CD1c-positive myeloid dendritic cell (primary cell): ENCODE data around the gene DACT3.
"Not testable (repeated sequence)": the region's sequence is repeated elsewhere in the genome, so short reads cannot be mapped to it uniquely, and the experiment has no call there.

Source experiments
- DNase-seq: peaks from one replicate; pipeline ENCODE4 v3.0.0-alpha.2; 2016; ENCODE audit errors: extremely low spot score

The DACT3 gene

GRCh38 chr19:46634045-46634655 is 26.8 kb downstream of the DACT3 start:
- peak; percentile 90 for DNase-seq

GRCh38 chr19:46633130-46633529 is 27.9 kb downstream of the DACT3 start:
- no peak for DNase-seq

GRCh38 chr19:46631481-46631880 is 29.5 kb downstream of the DACT3 start:
- DNase-seq = no peak

DNA sequence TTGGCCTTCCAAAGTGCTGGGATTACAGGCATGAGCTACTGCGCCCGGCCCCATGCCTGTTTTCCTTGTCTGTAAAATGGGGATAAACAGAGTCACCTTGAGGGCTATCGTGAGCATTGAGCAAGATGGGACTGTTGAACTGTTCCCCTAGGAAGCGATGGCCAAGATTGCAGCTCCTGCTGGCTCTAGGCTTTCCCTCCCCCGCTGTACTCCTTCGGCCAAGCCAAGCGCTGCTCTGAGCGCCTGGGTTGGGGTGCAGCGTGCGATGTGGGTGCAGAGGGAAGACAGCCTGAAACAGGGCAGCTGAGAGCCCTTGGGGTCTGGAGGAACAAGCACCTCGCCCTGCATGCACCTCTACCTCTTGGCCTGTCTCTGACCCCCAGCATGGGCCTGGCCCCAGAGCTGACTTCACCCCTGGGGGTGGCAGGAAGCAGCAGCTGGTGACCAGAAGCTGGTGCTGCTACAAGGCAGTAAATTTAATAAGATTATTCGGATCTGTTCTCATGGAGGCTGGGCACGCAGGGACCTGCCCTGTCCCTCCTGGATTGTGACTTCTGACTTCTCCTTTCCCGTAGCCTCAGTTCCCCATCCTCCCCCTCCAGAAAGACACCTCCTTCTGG is 30.3 kb downstream of the DACT3 start:
- DNase-seq = no peak

DNA sequence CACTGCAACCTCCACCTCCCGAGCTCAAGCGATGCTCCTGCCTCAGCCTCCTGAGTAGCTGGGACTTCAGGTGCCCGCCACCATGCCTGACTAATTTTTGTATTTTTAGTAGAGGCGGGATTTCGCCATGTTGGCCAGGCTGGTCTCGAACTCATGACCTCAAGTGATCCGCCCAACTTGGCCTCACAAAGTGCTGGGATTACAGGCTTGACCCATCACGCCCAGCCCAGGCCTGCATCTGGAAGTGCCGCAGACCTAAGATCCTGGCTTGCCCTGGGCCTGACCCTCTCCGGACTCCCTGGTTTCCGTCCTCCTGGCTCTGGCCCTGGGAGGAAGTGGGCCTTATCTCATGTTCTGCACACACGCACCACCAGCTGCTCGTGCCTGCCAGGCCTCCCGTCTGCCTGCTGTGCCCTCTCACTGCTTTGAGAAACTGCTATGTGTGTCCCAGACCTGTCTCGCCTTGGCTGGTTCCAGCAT is 31.4 kb downstream of the DACT3 start:
- peak; percentile 58 for DNase-seq

- DNase-seq = not testable (repeated sequence)
Observed at GRCh38 chr19:46628970-46629369, 32.0 kb downstream of the DACT3 start.

GRCh38 chr19:46626446-46626845 is 34.5 kb downstream of the DACT3 start:
- DNase-seq = peak; percentile 56

GRCh38 chr19:46625731-46626130 is 35.3 kb downstream of the DACT3 start:
- no peak for DNase-seq

- no peak for DNase-seq
Observed at GRCh38 chr19:46624958-46625661, 35.9 kb downstream of the DACT3 start, which contains the start of gene PTGIR. PTGIR (minus strand) TSS chr19:46625089; CDS start chr19:46624225, 864 bp downstream.

DNA sequence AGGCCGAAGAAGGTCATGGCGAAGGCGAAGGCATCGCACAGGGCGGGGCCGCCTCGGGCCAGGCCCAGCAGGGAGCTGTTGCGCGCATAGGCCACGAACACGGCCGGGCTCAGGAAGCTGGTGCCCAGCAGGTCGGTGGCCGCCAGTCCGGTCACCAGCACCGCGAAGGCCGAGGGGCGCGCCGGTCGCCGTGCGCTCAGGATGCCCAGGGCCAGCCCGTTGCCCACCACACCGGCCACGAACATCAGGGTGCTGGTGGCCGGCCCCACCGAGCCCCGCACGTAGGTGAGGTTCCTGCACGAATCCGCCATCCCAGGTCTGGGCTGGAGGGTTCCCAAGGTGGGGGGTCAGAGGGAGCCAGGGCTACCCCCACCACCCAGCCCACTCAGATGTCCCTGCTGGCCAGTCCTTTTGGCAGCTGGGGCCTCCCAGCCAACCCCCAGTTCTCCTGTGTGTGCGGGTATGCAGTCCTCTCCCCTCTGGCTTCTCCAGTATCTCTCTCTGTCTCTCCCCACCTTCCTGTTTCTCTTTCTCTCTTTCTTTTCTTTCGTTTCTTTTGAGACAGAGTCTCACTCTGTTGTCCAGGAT is 37.0 kb downstream of the DACT3 start:
- DNase-seq = no peak

GRCh38 chr19:46622118-46622446 is 38.9 kb downstream of the DACT3 start:
- no peak for DNase-seq

DNA sequence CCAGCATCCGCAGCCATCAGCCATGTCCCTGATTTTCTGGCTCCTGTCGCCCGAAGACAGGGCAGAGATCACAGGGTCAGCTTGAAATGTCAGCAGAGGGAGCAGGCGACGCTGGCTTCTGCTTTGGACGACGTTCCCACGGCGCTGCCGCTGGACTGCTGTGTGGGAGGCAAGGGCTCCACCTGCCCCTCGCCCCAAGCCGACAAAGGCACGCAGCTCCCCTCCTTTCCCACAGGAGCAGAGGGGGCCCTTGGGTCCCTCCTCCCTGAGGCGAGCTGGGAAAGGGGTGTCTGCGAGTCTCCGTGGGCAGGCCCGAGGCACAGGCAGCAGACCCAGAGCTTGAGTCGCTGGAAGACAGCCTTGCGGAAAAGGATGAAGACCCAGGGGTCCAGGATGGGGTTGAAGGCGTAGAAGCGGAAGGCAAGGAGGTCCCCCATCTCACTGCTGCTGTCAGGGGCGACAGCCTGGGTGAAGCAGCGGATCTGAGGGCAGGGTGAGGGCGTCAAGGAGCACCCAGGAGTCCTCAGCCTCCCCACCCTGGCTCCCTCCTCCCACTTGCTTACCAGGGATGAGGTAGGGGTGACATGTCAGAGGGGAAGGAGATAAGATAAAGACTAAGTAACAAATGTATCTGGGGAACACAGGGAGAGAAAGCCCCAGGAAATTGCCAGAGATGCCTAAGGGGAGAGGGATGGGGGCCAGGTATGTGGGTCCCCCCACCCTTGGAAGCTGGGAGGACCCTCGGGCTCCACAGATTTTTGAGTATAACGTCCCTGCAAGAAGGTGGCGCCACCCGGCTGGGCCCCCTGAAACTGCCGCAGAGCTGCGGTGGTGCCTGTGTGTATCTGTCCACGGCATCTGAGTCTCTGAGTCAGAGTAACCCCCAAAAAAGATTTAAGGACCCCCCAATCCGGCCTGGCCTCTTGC is 39.5 kb downstream of the DACT3 start:
- no peak for DNase-seq

GRCh38 chr19:46620716-46621115 is 40.3 kb downstream of the DACT3 start:
- DNase-seq = no peak

DNA sequence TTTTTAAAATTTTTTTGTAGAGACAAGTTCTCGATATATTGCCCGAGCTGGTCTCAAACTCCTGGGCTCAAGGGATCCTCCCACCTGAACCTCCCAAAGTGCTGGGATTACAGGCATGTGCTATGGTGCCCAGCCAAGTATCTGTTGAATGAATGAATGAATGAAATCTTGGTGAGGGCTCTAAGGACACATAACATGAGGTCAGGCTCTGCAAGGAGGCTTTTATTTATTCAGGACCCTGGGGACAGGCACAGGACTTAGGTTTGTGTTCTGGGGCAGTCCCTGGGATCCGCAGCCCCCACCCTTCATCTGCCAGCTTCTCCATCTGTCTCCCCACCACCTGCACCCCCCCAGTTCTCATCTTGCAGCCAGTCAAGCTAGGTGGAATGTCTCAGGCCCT is 40.7 kb downstream of the DACT3 start:
- DNase-seq = no peak

GRCh38 chr19:46618670-46619231 is 42.2 kb downstream of the DACT3 start:
- peak; percentile 56 for DNase-seq

DNA sequence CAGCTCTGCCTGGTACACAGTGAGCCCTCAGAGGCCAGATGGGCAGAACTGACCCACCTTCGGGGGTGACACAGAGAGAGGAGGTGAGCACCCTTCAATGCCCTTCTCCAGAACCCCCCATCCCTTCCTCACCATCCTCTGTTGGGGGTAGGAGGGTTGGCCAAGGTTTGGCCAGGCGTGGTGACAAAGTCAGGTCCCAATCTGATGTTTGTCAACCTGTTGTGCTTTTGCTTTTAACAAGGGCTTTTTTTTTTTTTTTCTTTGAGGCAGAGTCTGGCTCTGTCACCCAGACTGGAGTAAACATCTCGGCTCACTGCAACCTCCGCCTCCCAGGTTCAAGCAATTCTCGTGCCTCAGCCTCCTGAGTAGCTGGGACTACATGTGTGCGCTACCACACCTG is 43.4 kb downstream of the DACT3 start:
- no peak for DNase-seq

- DNase-seq = peak; percentile 63
Observed at GRCh38 chr19:46616631-46617322, 44.2 kb downstream of the DACT3 start.

- no peak for DNase-seq
Observed at GRCh38 chr19:46615966-46616365, 45.0 kb downstream of the DACT3 start.

DNA sequence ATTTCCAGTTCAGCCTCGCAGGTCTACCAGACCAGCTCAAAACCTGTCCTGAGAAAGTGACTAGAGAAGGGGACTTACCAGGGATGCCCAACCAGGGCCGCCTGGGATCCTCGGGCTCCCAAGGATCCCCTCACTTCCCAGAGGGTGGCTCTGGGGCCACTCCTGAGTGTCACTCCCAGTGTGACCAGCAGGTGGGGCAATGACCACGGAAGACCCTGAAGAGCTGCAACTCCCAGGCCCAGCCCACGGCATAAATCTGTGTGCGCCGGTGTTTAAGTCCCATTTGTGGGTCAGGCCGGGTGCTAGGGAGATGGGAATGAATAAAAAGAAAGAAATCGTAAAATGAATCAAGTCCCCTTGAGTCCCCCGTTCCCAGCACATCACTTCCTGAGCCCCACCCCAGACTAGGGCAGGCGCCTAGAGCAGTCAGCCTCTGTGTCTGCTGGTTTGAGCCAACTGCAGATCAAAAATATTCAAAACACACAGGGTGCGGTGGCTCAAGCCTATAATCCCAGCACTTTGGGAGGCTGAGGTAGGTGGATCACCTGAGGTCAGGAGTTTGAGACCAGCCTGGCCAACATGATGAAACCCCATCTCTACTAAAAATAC is 46.8 kb downstream of the DACT3 start:
- peak; percentile 87 for DNase-seq

GRCh38 chr19:46613525-46613924 is 47.5 kb downstream of the DACT3 start:
- no peak for DNase-seq
